OCI-M2 (cell line): ENCODE measurements around the gene SORBS2.

Experiments
- DNase-seq: peaks from one replicate; lab custom pipeline; 2025; ENCODE audit not compliant: unreplicated experiment; lab: John Stamatoyannopoulos, UW

SORBS2 gene

GRCh38 chr4:185597532-185598188 lies 214.3 kb downstream of the SORBS2 start:
- DNase-seq: no peak

DNA sequence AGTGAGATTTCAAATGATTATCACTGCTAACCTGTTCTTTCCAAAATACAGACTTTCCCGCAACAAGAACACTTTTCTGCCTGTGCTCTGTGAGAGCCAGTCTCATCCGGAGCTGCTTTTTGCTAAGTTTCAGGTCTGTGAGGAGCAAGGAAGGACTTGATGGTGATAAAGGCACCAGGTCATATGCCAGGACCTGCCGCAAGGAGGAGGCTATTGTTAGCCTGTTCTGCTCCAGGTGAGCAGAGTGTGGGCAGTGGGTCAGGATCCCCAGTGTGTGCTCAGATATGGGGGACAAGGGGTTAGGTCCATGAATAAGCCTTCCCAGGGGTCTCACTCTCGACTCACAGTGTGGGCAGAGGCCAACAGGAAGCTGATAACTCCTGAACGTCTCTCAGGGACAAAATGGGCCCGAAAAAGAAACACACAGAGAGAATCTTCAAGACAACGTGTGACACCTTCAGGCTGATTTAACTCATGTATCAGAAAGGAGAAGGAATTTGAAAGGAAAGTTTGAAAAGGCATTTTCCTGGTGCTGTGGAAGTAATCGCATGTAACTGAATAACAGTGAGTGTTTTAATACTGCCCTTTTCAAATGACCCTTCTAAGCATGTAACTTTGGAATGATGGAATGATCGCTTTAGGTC lies 219.0 kb downstream of the SORBS2 start:
- DNase-seq: no peak

GRCh38 chr4:185592438-185592837 lies 219.6 kb downstream of the SORBS2 start:
- no peak for DNase-seq

- DNase-seq: no peak
Observed at GRCh38 chr4:185591679-185592141, 220.3 kb downstream of the SORBS2 start.

DNA sequence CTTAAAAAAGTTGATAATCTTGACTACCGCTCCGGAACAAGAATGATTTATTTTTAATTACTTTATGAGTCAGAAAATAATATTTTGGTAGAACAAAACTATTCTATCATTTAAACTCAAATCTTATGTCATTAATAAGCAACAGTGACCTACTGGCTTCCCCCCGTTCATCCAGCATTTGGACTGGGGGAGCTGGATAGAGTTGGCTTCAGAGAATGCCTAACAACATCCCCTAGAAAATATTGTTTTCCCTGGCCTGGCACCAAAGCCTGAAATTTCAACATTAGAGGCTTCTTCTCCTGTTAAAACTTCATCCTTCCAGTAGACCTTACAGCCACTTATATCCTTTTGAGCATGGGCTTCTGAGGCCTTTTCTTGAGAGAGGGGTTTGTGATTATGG lies 221.0 kb downstream of the SORBS2 start:
- DNase-seq: no peak

GRCh38 chr4:185589067-185589836 lies 222.7 kb downstream of the SORBS2 start:
- DNase-seq: no peak

- no peak for DNase-seq
Observed at GRCh38 chr4:185587427-185588161, 224.4 kb downstream of the SORBS2 start.

DNA sequence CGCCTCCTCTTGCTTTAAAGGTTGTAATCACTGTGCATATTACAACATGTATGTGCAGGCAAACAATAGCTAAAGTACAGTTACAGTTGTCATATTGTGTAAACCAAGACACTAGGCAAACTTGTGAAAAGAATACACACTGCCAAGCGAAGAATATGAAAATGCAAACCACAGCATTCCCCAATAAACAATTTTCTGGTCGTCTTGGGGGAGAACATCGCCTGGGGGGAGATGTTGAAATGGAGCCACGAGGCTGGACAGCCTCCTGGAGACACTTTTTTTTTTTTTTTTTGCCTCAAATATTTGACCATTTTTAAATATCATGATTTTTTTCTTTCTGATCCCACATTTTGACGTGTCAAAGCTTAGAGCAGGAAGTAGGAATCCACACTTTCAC lies 225.0 kb downstream of the SORBS2 start:
- no peak for DNase-seq

GRCh38 chr4:185585211-185585610 lies 226.8 kb downstream of the SORBS2 start:
- no peak for DNase-seq

DNA sequence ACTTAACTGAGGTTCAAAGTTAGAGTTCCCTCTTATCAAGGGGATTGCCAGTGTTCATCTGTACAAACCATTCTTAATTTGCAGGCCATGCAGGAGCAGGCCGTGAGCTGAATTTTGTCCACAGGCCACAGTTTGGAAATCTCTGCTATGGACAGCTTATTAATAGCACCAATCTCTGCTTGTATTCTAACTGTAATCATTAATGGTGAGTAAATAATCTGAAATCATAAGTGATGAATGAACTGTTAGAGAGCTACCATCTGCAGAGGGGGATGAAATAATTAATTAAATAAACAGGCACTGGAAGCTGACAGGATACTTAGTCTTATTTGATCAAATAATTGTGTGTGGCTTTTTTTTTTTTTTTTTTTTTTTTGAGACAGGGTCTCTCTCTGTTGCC lies 228.2 kb downstream of the SORBS2 start:
- no peak for DNase-seq

DNA sequence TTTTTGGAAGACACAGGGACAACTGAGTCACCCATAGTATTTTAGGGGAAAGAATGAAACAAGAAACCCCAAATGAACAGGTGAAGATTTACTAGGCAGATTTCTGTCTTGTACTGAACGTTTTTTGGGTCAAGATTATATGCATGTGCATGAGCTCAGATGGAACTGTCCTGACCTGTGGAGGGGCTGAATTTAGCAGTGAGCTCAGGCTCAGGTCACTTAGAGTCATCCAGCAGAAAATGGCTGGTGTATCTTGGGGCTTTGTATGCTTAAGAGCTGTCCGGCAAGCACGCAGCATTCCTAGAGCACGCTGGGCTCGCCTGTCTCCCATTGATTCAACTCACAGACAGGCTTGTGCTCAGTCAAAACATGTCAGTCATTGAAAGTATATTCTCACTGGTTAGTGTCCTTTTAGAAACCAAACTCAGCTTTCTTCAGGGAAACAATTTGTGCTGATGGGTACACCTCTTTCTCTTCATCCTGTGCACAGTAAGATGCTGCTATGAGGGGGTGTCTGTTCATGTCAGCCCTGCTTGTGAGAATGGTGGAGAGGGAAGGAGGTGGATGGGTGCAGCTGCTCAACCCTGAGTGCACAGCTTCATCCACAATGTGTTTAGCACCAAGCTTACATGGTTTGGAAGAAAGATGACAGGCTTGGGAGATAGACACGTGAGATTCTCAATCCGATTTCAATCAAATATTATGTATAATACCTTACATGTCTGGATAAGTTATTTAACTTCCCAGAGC lies 229.2 kb downstream of the SORBS2 start:
- no peak for DNase-seq

DNA sequence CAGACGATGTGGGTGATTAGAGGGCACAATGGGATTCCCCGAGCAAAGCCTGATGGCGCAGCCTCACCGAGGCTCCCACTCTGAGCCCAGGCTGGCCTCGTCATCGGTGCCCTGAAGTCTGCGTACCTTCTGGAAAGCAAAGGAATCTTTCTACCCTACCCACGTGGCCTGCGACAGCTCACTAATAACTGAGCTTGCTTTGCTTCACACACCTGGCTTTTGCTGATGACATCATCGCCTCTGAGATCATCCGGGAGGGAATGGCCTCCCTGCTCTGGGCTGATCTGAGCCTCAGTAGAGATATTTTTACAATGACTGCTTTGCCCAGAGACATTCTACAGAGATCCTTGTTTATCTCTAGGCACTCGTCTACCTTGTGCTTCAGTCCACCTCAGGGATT lies 231.3 kb downstream of the SORBS2 start:
- DNase-seq: no peak

DNA sequence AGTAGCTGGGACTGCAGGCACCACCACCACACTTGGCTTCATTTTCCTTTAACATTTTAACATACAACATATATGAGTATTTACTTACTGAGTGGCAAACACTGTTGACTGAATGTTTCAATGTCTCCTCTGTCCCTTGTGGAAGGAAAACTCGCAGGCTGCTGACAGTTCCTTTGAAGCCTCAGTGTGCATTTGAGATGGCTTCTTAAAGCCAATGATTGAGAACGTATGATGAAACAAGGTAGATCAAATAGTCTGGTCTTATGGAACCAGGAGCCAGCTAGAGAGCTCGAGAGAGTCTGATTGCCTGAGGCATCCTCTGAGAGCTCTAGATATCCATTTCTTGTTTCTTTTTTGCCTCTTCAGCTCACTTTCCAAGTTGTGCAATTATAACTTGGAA lies 233.7 kb downstream of the SORBS2 start:
- DNase-seq: no peak

- DNase-seq: no peak
Observed at GRCh38 chr4:185576962-185577950, 234.7 kb downstream of the SORBS2 start.

GRCh38 chr4:185576314-185576961 lies 235.6 kb downstream of the SORBS2 start:
- no peak for DNase-seq

- DNase-seq: no peak
Observed at GRCh38 chr4:185573651-185574199, 238.3 kb downstream of the SORBS2 start.

DNA sequence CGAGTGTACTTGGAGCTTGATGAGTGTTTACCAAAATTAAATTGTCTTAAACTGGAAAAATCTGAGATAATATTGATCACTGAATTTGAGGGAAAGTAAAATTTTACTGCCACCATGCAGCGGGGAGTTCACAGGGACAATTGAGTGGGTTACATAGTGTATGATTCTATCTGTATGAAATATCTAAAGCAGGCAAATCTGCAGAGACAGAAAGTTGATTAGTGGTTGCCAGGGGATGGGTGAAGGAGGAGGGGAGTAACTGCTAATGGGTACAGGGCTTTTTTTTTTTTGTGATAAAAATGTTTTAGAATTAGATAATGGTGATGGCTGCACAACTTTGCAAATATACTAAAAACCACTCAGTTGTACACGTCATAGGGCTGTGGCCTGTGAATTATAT lies 241.3 kb downstream of the SORBS2 start:
- no peak for DNase-seq
